Glutamatergic neuron (in vitro differentiated cells): ENCODE measurements around the gene PKM. TPM values are rescaled to one million over a fixed set of nuclear protein-coding genes. Genes with fewer than 3 reads are reported as not detected.
"Not testable (repeated sequence)": the region's sequence is repeated elsewhere in the genome, so short reads cannot be mapped to it uniquely, and the experiment has no call there.

Experiments used
- DNase-seq: peaks from one replicate; pipeline ENCODE4 v3.0.0; 2022
- H3K27ac Mint-ChIP-seq: one replicate; pipeline ENCODE4 v1.8.0; 2020; ENCODE audit warnings: mild to moderate bottlenecking, mixed read lengths, inconsistent platforms; ENCODE audit not compliant: unreplicated experiment
- H3K27me3 Mint-ChIP-seq: one replicate; pipeline ENCODE4 v1.8.0; 2020; ENCODE audit warnings: mild to moderate bottlenecking, moderate library complexity, mixed read lengths, inconsistent platforms; ENCODE audit not compliant: unreplicated experiment
- H3K36me3 Mint-ChIP-seq: one replicate; pipeline ENCODE4 v1.8.0; 2020; ENCODE audit warnings: mild to moderate bottlenecking, mixed read lengths, inconsistent platforms; ENCODE audit not compliant: unreplicated experiment
- H3K4me1 Mint-ChIP-seq: one replicate; pipeline ENCODE4 v1.8.0; 2020; ENCODE audit warnings: mild to moderate bottlenecking, low read depth, mixed read lengths, inconsistent platforms; ENCODE audit not compliant: unreplicated experiment
- H3K4me3 Mint-ChIP-seq: one replicate; pipeline ENCODE4 v1.8.0; 2020; ENCODE audit warnings: mild to moderate bottlenecking, mixed read lengths, inconsistent platforms; ENCODE audit not compliant: unreplicated experiment
- H3K9me3 Mint-ChIP-seq: one replicate; pipeline ENCODE4 v1.8.0; 2020; ENCODE audit warnings: mild to moderate bottlenecking, moderate library complexity, mixed read lengths, inconsistent platforms; ENCODE audit not compliant: unreplicated experiment
- CTCF ChIP-seq: fragments of 200-600 bp; sonication (generic); IDR thresholded peaks from one replicate; pipeline ENCODE4 v1.5.0; 2021; ENCODE audit not compliant: partially characterized antibody, unreplicated experiment
- total RNA-seq: library from RNA; stranded (reverse); fragmentation: NEBNext Ultra II Directional; extraction: Animal tissue kit (Norgen Biotek cat#: 25700); gene quantifications from one replicate; pipeline ENCODE4 v1.2.1, GENCODE V29; 2021; ENCODE audit not compliant: unreplicated experiment

The PKM gene
- total RNA-seq, 1 donor from 2014 or later, result 949 TPM

- TF ChIP-seq CTCF, result no peak
- H3K4me1 Mint-ChIP-seq, result no peaks in the 10 kb centered on the region
- no peaks in the 10 kb centered on the region for H3K9me3 Mint-ChIP-seq
- no peak for DNase-seq
- peaks cover 3% of the 10 kb centered on the region for H3K27me3 Mint-ChIP-seq
- H3K4me3 Mint-ChIP-seq, result no peak overlapping the region
- no peak overlapping the region for H3K27ac Mint-ChIP-seq
- no peaks in the 10 kb centered on the region for H3K36me3 Mint-ChIP-seq
Observed at GRCh38 chr15:72174551-72175165, 56.3 kb downstream of the PKM start.

GRCh38 chr15:72173864-72174550 is 57.0 kb downstream of the PKM start:
- H3K36me3 Mint-ChIP-seq, result no peaks in the 10 kb centered on the region

GRCh38 chr15:72173401-72173800 is 57.6 kb downstream of the PKM start:
- H3K9me3 Mint-ChIP-seq, result no peaks in the 10 kb centered on the region
- H3K27me3 Mint-ChIP-seq, result peaks cover 3% of the 10 kb centered on the region

More at GRCh38 chr15:72173864-72174550, 57.0 kb downstream of the PKM start:
- no peak for DNase-seq
- H3K27ac Mint-ChIP-seq, result no peak overlapping the region
- H3K27me3 Mint-ChIP-seq, result peaks cover 3% of the 10 kb centered on the region
- no peaks in the 10 kb centered on the region for H3K9me3 Mint-ChIP-seq
- TF ChIP-seq CTCF, result no peak
- no peaks in the 10 kb centered on the region for H3K4me1 Mint-ChIP-seq
- H3K4me3 Mint-ChIP-seq, result no peak overlapping the region

GRCh38 chr15:72172796-72173195 is 58.2 kb downstream of the PKM start:
- no peak for DNase-seq
- peaks cover 6% of the 10 kb centered on the region for H3K27me3 Mint-ChIP-seq
- no peak for TF ChIP-seq CTCF
- H3K9me3 Mint-ChIP-seq, result no peaks in the 10 kb centered on the region
- no peak overlapping the region for H3K4me3 Mint-ChIP-seq
- no peak overlapping the region for H3K27ac Mint-ChIP-seq
- H3K36me3 Mint-ChIP-seq, result no peaks in the 10 kb centered on the region
- no peaks in the 10 kb centered on the region for H3K4me1 Mint-ChIP-seq

More at GRCh38 chr15:72173401-72173800, 57.6 kb downstream of the PKM start:
- no peak for DNase-seq
- no peak overlapping the region for H3K4me3 Mint-ChIP-seq
- no peaks in the 10 kb centered on the region for H3K4me1 Mint-ChIP-seq
- no peak overlapping the region for H3K27ac Mint-ChIP-seq
- H3K36me3 Mint-ChIP-seq, result no peaks in the 10 kb centered on the region
- TF ChIP-seq CTCF, result no peak

- not testable (repeated sequence) for H3K36me3 Mint-ChIP-seq, H3K27ac Mint-ChIP-seq, DNase-seq, H3K4me1 Mint-ChIP-seq, H3K4me3 Mint-ChIP-seq, H3K27me3 Mint-ChIP-seq, H3K9me3 Mint-ChIP-seq
Observed at GRCh38 chr15:72171978-72172377, 59.0 kb downstream of the PKM start.
